GM12878 (cell line): Measurements from ENCODE around the gene PLXNA2. TPM values are rescaled to one million over a fixed set of nuclear protein-coding genes. Genes with fewer than 3 reads are reported as not detected.

Experiments used
- ATAC-seq: fragments of 200-7000 bp; cut with Tn5 transposase; 3 replicates; pipeline ENCODE4 v1.9.1; 2020; ENCODE audit warnings: mild to moderate bottlenecking, moderate library complexity
- BruUV-seq: library from RNA; stranded (reverse); fragments of 400-500 nt; replicated peaks from 2 replicates; lab custom pipeline; 2021; lab: Mats Ljungman, UMichigan
- CTCF ChIA-PET: fragments of 300-600 bp; sonication (Branson Sonifier 250); formaldehyde crosslinking; extraction: SDS; loops from one replicate; lab custom pipeline; 2021; ENCODE audit warnings: inconsistent platforms; lab: Yijun Ruan, JAX
- POLR2A ChIA-PET: fragments of 350-600 bp; formaldehyde crosslinking; extraction: SDS; loops from one replicate; lab custom pipeline; 2021; ENCODE audit warnings: inconsistent platforms; lab: Charles Lee
- RAD21 ChIA-PET: fragments of 300-600 bp; sonication (Branson Sonifier 250); formaldehyde crosslinking; loops from one replicate; lab custom pipeline; 2023; ENCODE audit warnings: antibody characterized with exemption; ENCODE audit not compliant: unreplicated experiment; lab: Charles Lee
- SMC1A ChIA-PET: fragments of 300-600 bp; sonication (Branson Sonifier 250); formaldehyde crosslinking; loops from one replicate; lab custom pipeline; 2023; ENCODE audit not compliant: unreplicated experiment, uncharacterized antibody; lab: Charles Lee
- DNase-seq: peaks from one replicate; pipeline ENCODE4 v3.0.0-alpha.2; 2011; ENCODE audit warnings: low read depth, low spot score
- FAIRE-seq: peaks from 3 replicates; lab custom pipeline; 2011; peaks lifted over from hg19 to GRCh38; lab: Jason Lieb, UNC
- H2AFZ ChIP-seq: 2 replicates; pipeline ENCODE4 v1.6.0; 2011; ENCODE audit warnings: low read depth, low read length, control low read depth; ENCODE audit not compliant: control insufficient read depth
- H3K27ac ChIP-seq: 2 replicates; pipeline ENCODE4 v1.5.1; 2011; ENCODE audit warnings: control low read depth; ENCODE audit not compliant: control insufficient read depth, insufficient read depth
- H3K27me3 ChIP-seq, 2 experiments: replicated peaks in 1 of 2; 2 replicates each; pipeline versions ENCODE4 v1.6.0 to v1.6.1; 2011; ENCODE audit warnings: low read length in 1 of 2; ENCODE audit not compliant: control insufficient read depth in 2 of 2, insufficient read depth in 2 of 2
- H3K36me3 ChIP-seq, 2 experiments: 2 replicates each; pipeline ENCODE4 v1.5.1; 2011; ENCODE audit warnings: low read length in 1 of 2; ENCODE audit not compliant: control insufficient read depth in 2 of 2, insufficient read depth in 2 of 2
- H3K4me1 ChIP-seq: 2 replicates; pipeline ENCODE4 v1.6.1; 2011; ENCODE audit warnings: mild to moderate bottlenecking, low read length, moderate library complexity, mixed read lengths; ENCODE audit not compliant: control insufficient read depth, insufficient read depth
- H3K4me2 ChIP-seq: 2 replicates; pipeline ENCODE4 v1.6.0; 2011; ENCODE audit warnings: control low read depth; ENCODE audit not compliant: control insufficient read depth, insufficient read depth
- H3K4me3 ChIP-seq: fragments of 200-600 bp; sonication (generic); 2 replicates; pipeline ENCODE4 v1.5.1; 2016
- H3K79me2 ChIP-seq: 2 replicates; pipeline ENCODE4 v1.6.0; 2011; ENCODE audit warnings: low read length; ENCODE audit not compliant: control insufficient read depth, insufficient read depth
- H3K9ac ChIP-seq: 2 replicates; pipeline ENCODE4 v1.8.0; 2011; ENCODE audit warnings: low read length, control low read depth, mixed read lengths; ENCODE audit not compliant: control insufficient read depth, insufficient read depth
- H3K9me3 ChIP-seq: replicated peaks from 3 replicates; pipeline ENCODE4 v1.5.1; 2011; ENCODE audit warnings: mild to moderate bottlenecking, low read length; ENCODE audit not compliant: control insufficient read depth, insufficient read depth
- H4K20me1 ChIP-seq: 2 replicates; pipeline ENCODE4 v1.6.0; 2011; ENCODE audit not compliant: control insufficient read depth, insufficient read depth
- BACH1 ChIP-seq: fragments of 450-650 bp; IDR thresholded peaks from 2 replicates; pipeline ENCODE4 v1.6.1; 2017; ENCODE audit warnings: mild to moderate bottlenecking, borderline replicate concordance
- BRCA1 ChIP-seq: IDR thresholded peaks from 2 replicates; pipeline ENCODE4 v1.6.1; 2011; ENCODE audit warnings: low read depth, low read length, improper control_type of control experiment
- ELK1 ChIP-seq: IDR thresholded peaks from 2 replicates; pipeline ENCODE4 v1.6.1; 2012; ENCODE audit warnings: low read depth, low read length, improper control_type of control experiment
- HDGF ChIP-seq: fragments of 450-650 bp; IDR thresholded peaks from 2 replicates; pipeline ENCODE4 v1.6.1; 2016; ENCODE audit warnings: antibody characterized with exemption
- IRF5 ChIP-seq: fragments of 450-650 bp; IDR thresholded peaks from 2 replicates; pipeline ENCODE4 v1.6.1; 2017; ENCODE audit warnings: borderline replicate concordance
- NR2C2 ChIP-seq: IDR thresholded peaks from 2 replicates; pipeline ENCODE4 v1.6.1; 2011; ENCODE audit warnings: borderline replicate concordance, low read depth; ENCODE audit not compliant: control insufficient read depth, insufficient read length
- RB1 ChIP-seq: fragments of 450-650 bp; formaldehyde crosslinking; IDR thresholded peaks from 2 replicates; pipeline ENCODE4 v1.6.1; 2017; ENCODE audit warnings: mild to moderate bottlenecking, borderline replicate concordance
- SMC3 ChIP-seq: IDR thresholded peaks from 2 replicates; pipeline ENCODE4 v1.6.1; 2011; ENCODE audit warnings: low read length, improper control_type of control experiment, borderline replicate concordance
- STAT1 ChIP-seq: fragments of 450-650 bp; conservative IDR thresholded peaks from 2 replicates; pipeline ENCODE4 v1.6.1; 2014; ENCODE audit warnings: antibody characterized with exemption, mild to moderate bottlenecking
- SUZ12 ChIP-seq: fragments of 200-600 bp; sonication (generic); IDR thresholded peaks from one replicate; pipeline ENCODE4 v1.6.1; 2018; ENCODE audit warnings: antibody characterized with exemption, mild to moderate bottlenecking; ENCODE audit not compliant: unreplicated experiment
- TCF3 ChIP-seq: IDR thresholded peaks from 2 replicates; pipeline ENCODE4 v1.6.1; 2012; ENCODE audit warnings: low read depth, mild to moderate bottlenecking, low read length, borderline replicate concordance; ENCODE audit not compliant: insufficient read depth
- USF2 ChIP-seq: IDR thresholded peaks from 2 replicates; pipeline ENCODE4 v1.6.1; 2011; ENCODE audit warnings: low read depth, low read length, improper control_type of control experiment, borderline replicate concordance
- ZNF207 ChIP-seq: fragments of 450-650 bp; IDR thresholded peaks from 2 replicates; pipeline ENCODE4 v1.6.1; 2014; ENCODE audit warnings: antibody characterized with exemption, mild to moderate bottlenecking, borderline replicate concordance
- WGBS: methylation state at CpG from one replicate; pipeline ENCODE4 v1.1.6; 2016; ENCODE audit warnings: low lambda C conversion rate; ENCODE audit not compliant: insufficient replicate concordance, insufficient coverage; ENCODE audit errors: missing lambda C conversion rate; 5-methylcytosine and 5-hydroxymethylcytosine counted together
- in situ Hi-C: fragments of 300-500 bp; cut with MboI; formaldehyde crosslinking; loops from 9 replicates; pipeline ENCODE4 v1.14.3; 2018; ENCODE audit warnings: mixed read lengths
- intact Hi-C: fragments of 100-400 bp; cut with micrococcal nuclease; formaldehyde crosslinking; loops from one replicate; pipeline ENCODE4 v1.14.2; 2022; ENCODE audit not compliant: unreplicated experiment
- polyA plus RNA-seq, 11 experiments: library from polyadenylated mRNA; depleted of rRNA in 4 of 11; unstranded in 6 of 11; stranded (reverse) in 5 of 11; fragments of >200 nt; fragmentation: Nextera tagmentation in 4 of 11; fragmentation: Illumina TruSeq in 1 of 11; extraction: Ambion mirVana in 4 of 11; extraction: Trizol in 1 of 11; gene quantifications; 1 replicate in 1 of 11; 2 replicates in 10 of 11; pipeline versions ENCODE4 v1.2.1 to v1.2.3, GENCODE V29; 2011 to 2016; ENCODE audit warnings: inconsistent platforms in 2 of 11, missing spikeins in 2 of 11, low read depth in 1 of 11
- total RNA-seq, 4 experiments: library from RNA; depleted of rRNA in 3 of 4; stranded (reverse); fragments of >200 nt in 3 of 4; fragmentation: Illumina TruSeq in 1 of 4; extraction: Trizol in 1 of 4; gene quantifications; 2 replicates each; pipeline versions ENCODE4 v1.2.1 to v1.2.3, GENCODE V29; 2013 to 2021

The PLXNA2 gene
- total and polyA plus RNA-seq, 10 of the 15 experiments (the other 5 are each of a cell fraction or from before 2014, with no cell fraction given), result under 0.01 to 0.08 (median 0.07) TPM; not detected in 4

GRCh38 chr1:208025031-208025430, 219.2 kb downstream of the PLXNA2 start:
- H3K27ac ChIP-seq, result no peak overlapping the region
- H3K79me2 ChIP-seq, result no peaks in the 10 kb centered on the region
- H3K9me3 ChIP-seq, result no peaks in the 10 kb centered on the region
- CTCF ChIA-PET, result interaction anchor here (0.6 to 8.3 kb wide), 6 partner anchors 10 to 220 kb away, joined by 3 to 94 read pairs (median 16); partner anchors contain the start of gene PLXNA2
- H3K9ac ChIP-seq, result no peak overlapping the region
- peaks cover 5 to 9% of the 10 kb centered on the region in 2 experiments; a peak in 2 of 4 replicates for H3K27me3 ChIP-seq
- no peaks in the 10 kb centered on the region for H4K20me1 ChIP-seq
- H3K4me3 ChIP-seq, result no peak overlapping the region
- DNase-seq (no peak), FAIRE-seq (no peak), ATAC-seq (no peak)
- 35% methylated on average over 7 of the region's 7 CpGs for WGBS
- BruUV-seq, result no TSS peak
- TF ChIP-seq NR2C2 (no peak), ZNF207 (no peak), BRCA1 (no peak)
- H3K36me3 ChIP-seq, result no peaks in the 10 kb centered on the region
- no peak overlapping the region for H3K4me2 ChIP-seq
- in situ Hi-C loops (no loop called here), intact Hi-C loops (no loop called here)
- SMC1A ChIA-PET, result interaction anchor here (1.6 to 1.9 kb wide), 2 partner anchors 10 to 69 kb away, joined by 4 to 6 read pairs; no protein-coding TSS in a partner anchor
- RAD21 ChIA-PET, result interaction anchor here (1.0 to 1.8 kb wide), 2 partner anchors 68 to 220 kb away, joined by 3 to 4 read pairs; no protein-coding TSS in a partner anchor
- POLR2A ChIA-PET, result no interaction called here
- H3K4me1 ChIP-seq, result no peaks in the 10 kb centered on the region
- no peak overlapping the region for H2AFZ ChIP-seq

- intact Hi-C loops (no loop called here), in situ Hi-C loops (loop anchor here (5.0 kb wide), 1 partner anchor 223 kb away; no protein-coding TSS in a partner anchor)
- BruUV-seq, result no TSS peak
- CTCF ChIA-PET, result interaction anchor here (0.6 to 8.3 kb wide), 9 partner anchors 11 to 221 kb away, joined by 3 to 94 read pairs (median 6); partner anchors contain the start of gene PLXNA2
- FAIRE-seq (no peak), ATAC-seq (no peak), DNase-seq (no peak)
- RAD21 ChIA-PET, result interaction anchor here (1.8 to 5.1 kb wide), 3 partner anchors 69 to 220 kb away, joined by 4 to 59 read pairs (median 33); partner anchors contain the start of gene PLXNA2
- Histone ChIP-seq H3K4me3 (no peak overlapping the region), H2AFZ (no peak overlapping the region), H3K36me3 (no peaks in the 10 kb centered on the region), H3K79me2 (no peaks in the 10 kb centered on the region), H3K4me2 (no peak overlapping the region), H3K9ac (no peak overlapping the region), H3K4me1 (no peaks in the 10 kb centered on the region), H3K27ac (no peak overlapping the region), H3K27me3 (peaks cover 5 to 9% of the 10 kb centered on the region in 2 experiments; a peak in 2 of 4 replicates), H4K20me1 (no peaks in the 10 kb centered on the region), H3K9me3 (no peaks in the 10 kb centered on the region)
- POLR2A ChIA-PET, result no interaction called here
- WGBS, result 4% methylated on average over 6 of the region's 6 CpGs
- SMC1A ChIA-PET, result interaction anchor here (0.9 to 3.3 kb wide), 4 partner anchors 11 to 220 kb away, joined by 3 to 27 read pairs (median 8); partner anchors contain the start of gene PLXNA2
- TF ChIP-seq ZNF207 (no peak), SMC3 (no peak), ELK1 (no peak), HDGF (no peak), STAT1 (no peak), SUZ12 (no peak), USF2 (no peak), TCF3 (no peak), BACH1 (no peak), IRF5 (no peak), RB1 (no peak)
Observed at GRCh38 chr1:208024406-208024805, 219.8 kb downstream of the PLXNA2 start.
